GM21423 (cell line): Measurements from ENCODE around the gene HNRNPA0.

ENCODE experiments used
- ATAC-seq: cut with Tn5 transposase; IDR thresholded peaks from one replicate; pipeline ENCODE4 v1.9.1; 2021; ENCODE audit warnings: mild to moderate bottlenecking, moderate library complexity; ENCODE audit not compliant: unreplicated experiment

The HNRNPA0 gene

DNA sequence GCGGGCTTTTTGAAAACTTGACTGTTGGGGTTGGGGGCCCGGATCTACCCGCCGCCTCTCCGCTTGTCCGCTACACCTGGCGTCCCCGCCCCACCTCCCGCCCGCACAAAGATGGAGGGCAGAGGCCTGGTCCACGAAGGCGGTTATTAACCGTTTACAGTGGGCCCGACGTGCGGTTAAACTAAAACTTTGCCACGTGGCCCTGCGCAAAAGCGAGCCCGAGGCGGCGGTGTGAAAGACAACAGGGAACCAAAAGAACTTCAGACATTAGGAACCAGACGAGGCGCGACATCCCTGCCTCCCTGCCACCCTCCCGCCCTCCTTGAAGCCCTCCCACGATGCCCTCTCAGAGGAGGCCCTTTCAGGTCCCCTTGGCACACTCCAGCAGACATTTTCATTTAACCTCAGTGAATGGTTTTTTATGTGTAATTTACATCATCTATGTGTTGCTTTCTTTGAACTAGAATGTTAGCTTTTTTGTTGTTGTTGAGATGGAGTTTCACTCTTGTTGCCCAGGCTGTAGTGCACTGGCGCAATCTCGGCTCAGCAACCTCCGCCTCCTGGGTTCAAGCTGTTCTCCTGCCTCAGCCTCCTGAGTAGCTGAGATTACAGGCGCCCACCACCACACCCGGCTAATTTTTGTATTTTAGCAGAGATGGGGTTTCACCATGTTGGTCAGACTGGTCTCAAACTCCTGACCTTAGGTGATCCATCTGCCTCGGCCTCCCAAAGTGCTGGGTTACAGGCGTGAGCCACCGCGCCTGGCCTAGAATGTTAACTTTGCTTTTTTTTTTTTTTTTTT lies 999 bp upstream of the HNRNPA0 start:
- peak; percentile 7 for ATAC-seq

- peak; percentile 10 for ATAC-seq
These were observed 424 bp downstream of the HNRNPA0 start for GRCh38 chr5:137753691-137754187.

DNA sequence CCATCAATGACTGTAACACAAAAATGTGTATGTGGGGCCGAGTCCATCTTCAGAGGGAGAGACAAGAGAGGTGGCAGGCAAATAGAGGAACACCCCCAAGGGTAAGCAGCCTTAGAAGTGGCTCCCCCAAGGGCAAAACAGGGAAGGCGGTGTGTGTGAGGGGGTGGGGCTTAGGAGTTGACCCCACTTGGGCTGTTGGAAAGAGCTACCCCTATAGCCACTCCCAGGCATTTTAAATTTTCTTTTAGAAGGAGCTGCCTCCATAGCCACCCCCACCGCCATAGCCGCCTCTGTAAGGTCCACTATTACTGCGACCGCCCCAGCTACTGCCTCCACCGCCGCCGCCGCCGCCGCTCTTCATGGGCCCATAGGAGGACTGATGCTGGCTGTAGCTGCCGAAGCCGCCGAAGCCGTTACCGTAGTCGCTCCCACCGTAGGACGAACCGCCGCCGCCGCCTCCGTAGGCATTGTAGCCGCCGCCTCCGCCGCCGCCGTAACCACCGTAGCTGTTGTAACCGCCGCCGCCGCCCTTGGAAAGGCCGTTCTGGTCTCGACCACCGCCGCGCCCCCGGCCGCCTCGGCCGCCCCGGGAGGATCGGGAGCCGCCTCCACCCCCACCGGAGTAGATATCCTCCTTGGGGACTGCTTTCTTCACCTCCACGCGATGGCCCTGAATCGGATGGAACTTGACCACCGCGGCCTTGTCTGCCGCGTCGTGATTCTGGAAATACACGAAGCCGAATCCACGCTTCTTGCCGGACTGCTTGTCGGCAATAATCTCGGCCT lies 1.1 kb downstream of the HNRNPA0 start:
- no peak for ATAC-seq

DNA sequence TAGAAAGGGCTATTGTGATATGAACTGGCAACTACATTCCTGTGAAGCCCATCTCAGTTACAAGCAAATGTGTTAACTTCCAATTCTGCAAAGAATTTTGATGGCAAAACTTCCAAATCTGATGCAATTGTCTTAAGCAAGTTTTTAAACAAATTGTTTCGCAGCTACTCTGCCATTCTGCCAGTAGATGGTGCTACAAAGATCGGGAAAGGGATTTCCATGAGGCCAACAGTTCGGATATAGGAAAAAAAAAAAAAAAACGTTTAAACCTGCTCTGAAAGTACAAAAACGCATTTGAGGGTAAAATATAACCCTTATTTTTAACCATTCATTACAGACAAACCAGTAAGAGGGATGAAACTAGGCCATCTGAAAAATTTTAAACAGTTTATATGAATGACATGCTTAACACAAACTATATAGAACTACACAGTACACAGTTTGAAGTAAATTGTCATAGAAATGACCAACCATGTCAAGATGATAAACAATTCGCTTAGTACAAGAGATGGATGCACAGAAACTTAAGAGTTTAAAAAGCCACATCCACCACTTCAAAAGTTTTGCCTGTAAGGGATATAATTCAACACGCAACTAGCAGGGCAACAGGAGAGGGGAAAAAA lies 2.2 kb downstream of the HNRNPA0 start:
- no peak for ATAC-seq

GRCh38 chr5:137750436-137750835 lies 3.7 kb downstream of the HNRNPA0 start:
- no peak for ATAC-seq

- no peak for ATAC-seq
These were observed 6.3 kb downstream of the HNRNPA0 start for GRCh38 chr5:137747848-137748247.

GRCh38 chr5:137743031-137743640 lies 11.0 kb downstream of the HNRNPA0 start:
- ATAC-seq: peak; percentile 71

DNA sequence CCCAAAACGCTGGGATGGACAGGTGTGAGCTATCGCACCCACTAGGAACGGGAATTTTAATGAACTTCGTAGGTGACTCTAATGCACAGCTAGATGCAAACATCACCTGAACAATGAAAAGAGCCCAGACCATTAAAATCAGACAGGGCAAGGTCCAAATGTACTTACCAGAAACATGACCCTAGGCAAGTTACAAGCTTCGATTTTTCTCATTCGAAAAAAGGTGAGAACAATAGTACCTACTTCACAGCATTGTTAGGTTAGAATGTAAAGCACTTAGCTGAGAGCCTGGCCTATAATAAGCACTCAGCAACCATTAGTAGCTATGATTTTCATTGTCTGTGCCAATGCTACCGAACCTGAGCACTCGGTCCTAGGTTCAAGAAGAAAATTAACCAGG lies 12.4 kb downstream of the HNRNPA0 start:
- ATAC-seq: no peak

GRCh38 chr5:137739737-137740136 lies 14.4 kb downstream of the HNRNPA0 start:
- ATAC-seq: no peak

DNA sequence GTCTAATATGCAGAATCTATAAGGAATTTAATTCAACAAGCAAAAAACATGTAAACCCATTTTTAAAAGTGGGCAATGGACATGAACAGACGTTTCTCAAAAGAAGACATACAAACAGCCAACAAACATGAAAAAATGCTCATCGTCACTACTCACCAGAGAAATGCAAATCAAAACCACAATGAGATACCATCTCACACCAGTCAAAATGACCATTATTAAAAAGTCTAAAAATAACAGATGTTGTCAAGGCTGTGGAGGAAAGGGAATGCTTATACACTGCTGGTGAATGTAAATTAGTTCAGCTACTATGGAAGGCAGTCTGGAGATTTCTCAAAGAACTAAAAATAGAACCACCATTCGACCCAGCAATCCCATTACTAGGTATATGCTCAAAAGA lies 15.2 kb downstream of the HNRNPA0 start:
- no peak for ATAC-seq

DNA sequence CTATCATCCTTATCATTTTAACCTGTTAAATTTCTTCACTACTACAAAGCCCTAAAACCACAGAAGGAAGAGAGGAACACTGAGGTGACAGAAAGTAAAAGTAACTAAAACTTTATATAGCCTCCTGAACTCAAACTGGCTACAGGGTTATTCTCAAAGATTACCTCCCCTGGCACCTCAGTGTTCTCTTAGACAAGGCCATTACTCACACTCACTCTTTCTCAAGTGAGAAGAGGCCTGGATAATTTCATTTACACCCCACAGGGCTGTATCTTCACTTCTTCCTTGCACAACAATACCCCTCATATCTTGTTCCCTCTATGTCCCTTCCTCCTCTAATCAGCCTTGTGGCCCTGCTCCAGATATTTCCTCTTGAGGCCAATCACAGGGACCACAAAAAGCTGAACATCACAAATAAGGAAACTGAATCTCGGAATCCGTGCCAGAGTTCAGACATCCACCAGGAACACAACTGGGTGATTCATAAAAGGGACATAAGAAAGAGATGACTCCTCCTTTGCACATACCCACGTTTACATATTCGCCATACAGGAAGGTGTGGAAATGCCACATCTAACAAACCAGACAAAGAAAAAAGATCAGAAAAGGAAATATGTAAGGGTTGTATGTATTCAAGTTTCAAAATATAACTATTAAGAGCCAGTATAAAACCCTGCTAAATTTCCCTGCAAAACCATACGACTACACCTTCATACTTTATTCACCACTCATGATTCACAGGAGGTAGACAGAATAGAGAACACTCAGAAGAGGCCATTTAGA lies 16.6 kb downstream of the HNRNPA0 start:
- ATAC-seq: peak; percentile 29

DNA sequence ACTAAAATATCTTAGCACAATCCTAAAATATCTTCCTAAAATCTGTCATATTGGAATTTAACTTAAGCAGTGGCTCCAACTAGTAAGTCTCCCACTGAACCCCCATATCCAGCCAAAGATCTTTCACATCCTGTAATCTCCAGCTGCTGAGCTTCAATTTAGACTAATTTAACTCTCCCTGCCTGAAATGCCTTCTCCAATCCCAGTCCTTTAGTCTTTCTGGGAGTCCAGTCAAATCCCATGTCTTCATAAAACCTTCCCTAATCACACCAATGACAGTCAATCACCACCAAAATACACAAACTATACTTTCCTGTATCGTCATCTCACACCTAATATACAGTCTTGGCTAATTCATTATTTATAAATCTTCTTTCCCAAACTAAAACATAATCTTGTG lies 17.7 kb downstream of the HNRNPA0 start:
- no peak for ATAC-seq

- ATAC-seq: peak; percentile 54
These were observed 18.4 kb downstream of the HNRNPA0 start, which contains the start of gene KLHL3 for GRCh38 chr5:137735555-137736284. Gene KLHL3 (minus strand): TSS chr5:137736089. CDS start chr5:137735646, 443 bp downstream.

DNA sequence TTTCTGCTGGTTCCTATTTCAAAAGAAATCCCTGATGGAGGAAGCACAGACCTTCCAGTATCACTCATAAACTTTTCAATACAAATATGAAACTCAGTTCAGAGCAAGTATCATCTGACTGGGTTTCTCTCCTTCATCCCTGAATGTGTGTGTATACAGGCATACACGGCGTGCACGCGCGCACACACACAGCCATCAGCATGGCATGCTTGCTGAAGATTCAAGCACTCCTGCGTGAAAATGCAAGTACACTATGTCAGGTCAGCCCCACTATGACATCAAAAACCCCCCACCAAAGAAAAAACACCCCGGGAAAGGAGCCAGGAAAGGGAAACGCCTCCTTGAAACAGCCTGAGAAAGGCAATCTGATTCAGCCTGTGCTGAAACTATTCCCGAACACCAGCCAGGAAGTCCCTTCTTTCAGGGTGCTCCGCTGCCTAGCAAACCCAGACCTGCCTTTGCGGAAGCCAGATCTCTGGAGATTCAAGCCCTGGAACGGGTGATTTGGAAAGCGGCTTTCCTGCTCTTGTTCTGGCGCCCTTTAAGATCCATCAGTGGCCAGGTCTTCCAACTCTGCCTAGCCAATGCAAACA lies 19.1 kb downstream of the HNRNPA0 start:
- ATAC-seq: peak; percentile 20

DNA sequence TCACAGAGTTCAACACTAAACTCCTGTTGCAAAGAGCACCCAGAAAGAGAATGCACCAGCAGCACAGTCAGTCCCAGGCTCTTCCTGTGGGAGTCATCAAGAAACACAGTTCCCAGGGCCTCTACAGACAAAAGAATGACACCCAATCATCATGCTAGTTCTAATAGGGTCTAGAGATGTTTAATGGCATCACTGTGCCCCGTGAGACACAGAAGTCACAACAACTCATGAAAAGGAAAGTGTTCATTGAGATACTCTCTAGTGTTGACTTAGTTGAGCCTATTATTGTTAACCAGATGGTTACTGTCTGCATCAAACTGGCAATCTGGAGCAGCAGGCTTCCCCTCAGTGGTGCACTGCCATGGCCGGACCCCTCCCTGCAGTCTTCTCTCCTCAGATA lies 19.8 kb downstream of the HNRNPA0 start:
- ATAC-seq: no peak

DNA sequence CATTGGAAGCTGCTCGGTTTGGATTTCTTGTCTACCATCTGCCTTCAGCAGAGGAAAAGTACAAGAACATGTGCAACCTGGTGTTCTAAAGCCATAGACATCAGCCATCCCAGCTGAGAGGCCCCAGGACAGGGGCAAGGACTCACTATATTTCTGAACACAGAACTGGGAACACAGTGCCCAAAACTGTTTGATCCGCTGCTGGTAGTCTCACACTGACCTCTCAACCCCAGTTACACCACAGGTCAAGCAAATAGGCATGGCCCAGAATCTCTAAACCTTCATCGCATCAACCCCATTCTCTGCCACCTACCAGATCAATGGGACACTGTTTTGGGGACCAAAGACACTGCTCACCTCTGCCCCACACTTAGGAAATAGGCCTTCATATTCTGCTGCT lies 20.2 kb downstream of the HNRNPA0 start:
- no peak for ATAC-seq

GRCh38 chr5:137733006-137733405 lies 21.2 kb downstream of the HNRNPA0 start:
- no peak for ATAC-seq

DNA sequence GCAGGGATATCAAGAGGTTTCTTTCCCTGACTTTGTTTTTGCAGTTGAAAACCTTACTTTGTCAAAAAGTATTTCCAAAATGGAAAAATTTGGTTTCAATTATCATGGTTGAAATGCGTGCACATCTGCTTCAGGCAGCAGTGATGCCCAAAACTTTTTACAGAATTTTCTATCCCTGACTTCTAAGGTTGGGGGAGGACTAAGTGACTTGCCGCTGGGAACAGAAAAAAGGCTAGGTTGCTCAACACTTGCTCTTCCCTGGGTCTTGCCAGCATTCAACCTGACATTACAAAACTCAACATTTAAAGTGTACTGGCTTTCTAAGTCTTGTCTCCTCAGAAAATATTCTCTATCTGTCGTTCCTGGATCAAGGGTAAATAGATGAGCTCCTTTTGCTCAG lies 23.0 kb downstream of the HNRNPA0 start:
- ATAC-seq: no peak

DNA sequence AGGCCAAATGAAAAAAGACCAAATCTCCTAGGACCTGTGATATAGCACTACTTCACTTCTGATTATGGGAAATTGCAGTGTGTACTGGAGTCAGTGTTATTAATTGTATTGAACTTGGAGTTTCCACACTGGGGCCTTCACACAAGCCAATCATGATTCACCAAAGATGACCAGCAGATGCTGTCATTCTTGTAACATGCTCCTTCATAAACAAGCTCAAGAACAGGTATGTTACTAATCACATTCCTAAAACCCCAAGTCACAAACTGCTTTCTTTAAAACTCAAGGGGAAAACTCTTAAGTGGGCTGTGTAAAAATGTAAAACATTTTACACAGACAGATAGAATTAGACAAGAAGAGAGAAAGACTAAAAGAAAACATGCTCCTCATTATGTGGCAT lies 23.8 kb downstream of the HNRNPA0 start:
- ATAC-seq: no peak
